Activated effector memory CD4-positive, alpha-beta T cell treated with anti-CD3 and anti-CD28 coated beads, Interleukin-2, amount 50 U/mL, for 16 hours (primary cell): Measurements from ENCODE around the gene DHODH.
A peak's percentile ranks its signal among the peaks of the same experiment; 100 is the strongest.
"Not testable (repeated sequence)": the region's sequence is repeated elsewhere in the genome, so short reads cannot be mapped to it uniquely, and the experiment has no call there.

Experiments used
- DNase-seq: peaks from one replicate; pipeline ENCODE4 v3.0.0-alpha.2; 2020

DHODH gene

GRCh38 chr16:72008424-72009216 lies at the start of gene DHODH:
Gene DHODH, plus strand, starts transcription at chr16:72008744. Its CDS starts 21 bp downstream, at chr16:72008765.
- peak; percentile 100 for DNase-seq

- DNase-seq, result peak; percentile 92
Measured at GRCh38 chr16:71961066-71962039, 47.2 kb upstream of the DHODH start.

GRCh38 chr16:71963125-71963875 lies 45.2 kb upstream of the DHODH start:
- no peak for DNase-seq

GRCh38 chr16:71965223-71965622 lies 43.3 kb upstream of the DHODH start:
- no peak for DNase-seq

GRCh38 chr16:71966932-71967331 lies 41.6 kb upstream of the DHODH start:
- DNase-seq, result no peak

- no peak for DNase-seq
Measured at GRCh38 chr16:71969353-71969752, 39.2 kb upstream of the DHODH start.

- no peak for DNase-seq
Measured at GRCh38 chr16:71971571-71971970, 37.0 kb upstream of the DHODH start.

- DNase-seq, result no peak
Measured at GRCh38 chr16:71972356-71972755, 36.2 kb upstream of the DHODH start.

GRCh38 chr16:71973001-71973400 lies 35.5 kb upstream of the DHODH start:
- no peak for DNase-seq

- DNase-seq, result no peak
Measured at GRCh38 chr16:71974068-71974818, 34.3 kb upstream of the DHODH start.

- no peak for DNase-seq
Measured at GRCh38 chr16:71985262-71985974, 23.1 kb upstream of the DHODH start.

GRCh38 chr16:71986131-71986530 lies 22.4 kb upstream of the DHODH start:
- DNase-seq, result no peak

GRCh38 chr16:71995038-71995437 lies 13.5 kb upstream of the DHODH start:
- DNase-seq, result no peak

GRCh38 chr16:71997578-71997977 lies 11.0 kb upstream of the DHODH start:
- not testable (repeated sequence) for DNase-seq

- DNase-seq, result no peak
Measured at GRCh38 chr16:72001180-72001874, 7.2 kb upstream of the DHODH start.

GRCh38 chr16:72002619-72003018 lies 5.9 kb upstream of the DHODH start:
- no peak for DNase-seq

GRCh38 chr16:72008065-72008423 lies 500 bp upstream of the DHODH start:
- DNase-seq, result not testable (repeated sequence)

- DNase-seq, result no peak
Measured at GRCh38 chr16:72009779-72010178, 1.2 kb downstream of the DHODH start.

GRCh38 chr16:72012607-72013006 lies 4.1 kb downstream of the DHODH start:
- DNase-seq, result no peak

- DNase-seq, result no peak
Measured at GRCh38 chr16:72013389-72013788, 4.8 kb downstream of the DHODH start.
